Psoas muscle (tissue), 8 donors: ENCODE data around the gene GNMT. TPM values are rescaled to one million over a fixed set of nuclear protein-coding genes. Genes with fewer than 3 reads are reported as not detected.
A peak's percentile ranks its signal among the peaks of the same experiment; 100 is the strongest.

Experiments
- ATAC-seq, 4 donors: fragments of 200-7000 bp; cut with Tn5 transposase; one replicate each; pipeline ENCODE4 v1.9.1; 2020; ENCODE audit warnings: moderate library complexity in 3 of 4, mild to moderate bottlenecking in 2 of 4
- DNase-seq, 2 donors: peaks; one replicate each; pipeline ENCODE4 v3.0.0-alpha.2; 2020
- H3K27ac ChIP-seq: fragments of 200-600 bp; one replicate; pipeline ENCODE4 v1.8.0; 2022
- H3K27me3 ChIP-seq, 3 donors: fragments of 200-600 bp in 1 of 3; one replicate each; pipeline versions ENCODE4 v1.6.1 to v1.8.0; 2013 to 2022; ENCODE audit warnings: low read length in 2 of 3, mild to moderate bottlenecking in 2 of 3, moderate library complexity in 1 of 3; ENCODE audit not compliant: insufficient read depth in 3 of 3
- H3K36me3 ChIP-seq, 2 donors: fragments of 200-600 bp in 1 of 2; one replicate each; pipeline versions ENCODE4 v1.6.1 to v1.8.0; 2013 to 2022; ENCODE audit warnings: low read depth in 1 of 2, mild to moderate bottlenecking in 1 of 2, moderate library complexity in 1 of 2; ENCODE audit not compliant: insufficient read depth in 1 of 2
- H3K4me1 ChIP-seq: fragments of 200-600 bp; one replicate; pipeline ENCODE4 v1.8.0; 2022
- H3K4me3 ChIP-seq: fragments of 200-600 bp; one replicate; pipeline ENCODE4 v1.8.0; 2022; ENCODE audit warnings: mild to moderate bottlenecking
- H3K9me3 ChIP-seq: fragments of 200-600 bp; one replicate; pipeline ENCODE4 v1.8.0; 2022
- WGBS, 3 donors: extraction: QIAGEN DNeasy Blood & Tissue Kit; methylation state at CpG; one replicate each; pipeline versions ENCODE4 v1.1.6 to v1.1.7; 2013; 5-methylcytosine and 5-hydroxymethylcytosine counted together
- intact Hi-C, 2 donors: fragments of 100-400 bp; cut with DNase I; formaldehyde crosslinking; loops; one replicate each; pipeline versions ENCODE4 v1.11.0 to v1.14.2; 2022
- polyA plus RNA-seq, 3 donors: library from polyadenylated mRNA; stranded (reverse); fragments of 200-250 nt; gene quantifications; one replicate each; pipeline ENCODE4 v1.2.3, GENCODE V29; 2013
- total RNA-seq, 4 donors: library from RNA; stranded (reverse); fragmentation: NEBNext Ultra II Directional in 2 of 4; extraction: Animal tissue kit (Norgen Biotek cat#: 25700) in 2 of 4; gene quantifications; one replicate each; pipeline versions ENCODE4 v1.2.1 to v1.2.4, GENCODE V29; 2021 to 2023
- TF ChIP-seq, protein P1 (sequence below): fragments of 200-600 bp; IDR thresholded peaks from one replicate; pipeline ENCODE4 v1.8.0; 2022; ENCODE audit warnings: antibody characterized with exemption
- donor health status: healthy with polysubstance abuse.
- donor health status: DM: no; HTN: no; CAD: no; lungs with moderate emphysema.
- donor health status: Bipolar disorder and iron deficiency.
- donor health status: healthy.
- donor health status: DM: yes; HTN: yes; CAD: no.
- donor health status: DM: no; HTN: no; CAD: no.
- donor health status: DM: no; HTN: no; CAD: no.
- donor health status: DM: yes; HTN: yes; CAD: no.

Gene GNMT
- total and polyA plus RNA-seq, 7 donors = 0.09 to 0.74 (median 0.27) TPM; not detected in 1

DNA sequence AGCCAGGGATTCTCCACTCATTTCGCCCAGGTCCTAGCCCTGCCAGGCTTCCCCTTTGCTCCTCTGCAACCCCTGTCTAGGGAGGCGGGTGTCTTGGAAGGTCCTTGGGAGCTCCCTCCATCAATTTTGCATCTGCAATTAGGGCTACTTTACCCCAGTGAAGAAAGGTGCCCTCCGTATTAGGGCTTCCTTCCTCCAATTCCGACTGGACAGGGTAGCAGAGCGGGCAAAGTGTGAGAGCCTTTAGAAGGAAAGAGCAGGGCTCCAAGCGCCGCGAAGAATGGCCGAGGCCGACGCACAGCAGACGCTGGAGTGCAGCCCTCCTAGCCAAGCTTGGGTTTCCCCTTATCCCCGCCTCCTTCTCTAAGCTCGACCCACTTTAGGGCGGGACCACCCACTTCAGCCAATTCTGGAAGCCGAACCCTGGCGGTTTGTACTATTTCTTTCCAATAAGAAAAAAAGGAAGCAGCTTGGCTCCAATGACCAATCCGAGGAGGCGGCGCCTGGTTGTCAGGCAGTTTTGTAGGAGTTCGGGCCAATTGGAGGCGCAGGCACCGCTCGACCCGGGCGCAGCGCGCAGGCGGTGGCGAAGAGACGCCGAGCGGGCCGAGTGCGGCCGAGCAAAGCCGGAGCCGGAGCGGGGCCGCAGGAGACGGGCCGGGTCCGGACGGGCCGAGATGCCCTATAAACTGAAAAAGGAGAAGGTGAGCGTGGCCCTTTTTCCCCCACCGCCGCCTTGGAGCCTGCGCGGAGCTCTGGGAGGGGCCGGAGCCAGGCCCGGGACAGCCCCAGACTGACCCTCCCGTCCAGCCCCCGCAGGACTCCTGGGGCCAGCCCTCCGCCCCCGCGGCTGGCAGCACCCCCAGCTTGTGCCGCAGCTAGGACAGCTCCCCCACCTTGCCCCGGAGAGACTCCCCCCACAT, 23.7 kb downstream of the GNMT start, which contains the start of gene PPP2R5D:
TSS of gene PPP2R5D (plus strand) at position 570 of the 923 bp plus-strand sequence. CDS start at position 678, 108 bp downstream.
- peak; percentile 94 to 97 (median 95) for ATAC-seq
- 0 to 1% (median 0%) methylated on average over 50 to 59 of the region's 59 CpGs for WGBS, 3 donors
- Histone ChIP-seq H3K4me3 (peak within 1 kb of the TSS; percentile 88), H3K9me3 (no peaks in the 10 kb centered on the region), H3K36me3 (peaks cover 0 to 8% of the 10 kb centered on the region in 2 donors), H3K4me1 (peaks cover 39% of the 10 kb centered on the region), H3K27me3 (no peaks in the 10 kb centered on the region), H3K27ac (peak within 1 kb of the TSS; percentile 87)
- DNase-seq = peak; percentile 97 to 99
- intact Hi-C loops = no loop called here
- TF ChIP-seq, protein P1, sequence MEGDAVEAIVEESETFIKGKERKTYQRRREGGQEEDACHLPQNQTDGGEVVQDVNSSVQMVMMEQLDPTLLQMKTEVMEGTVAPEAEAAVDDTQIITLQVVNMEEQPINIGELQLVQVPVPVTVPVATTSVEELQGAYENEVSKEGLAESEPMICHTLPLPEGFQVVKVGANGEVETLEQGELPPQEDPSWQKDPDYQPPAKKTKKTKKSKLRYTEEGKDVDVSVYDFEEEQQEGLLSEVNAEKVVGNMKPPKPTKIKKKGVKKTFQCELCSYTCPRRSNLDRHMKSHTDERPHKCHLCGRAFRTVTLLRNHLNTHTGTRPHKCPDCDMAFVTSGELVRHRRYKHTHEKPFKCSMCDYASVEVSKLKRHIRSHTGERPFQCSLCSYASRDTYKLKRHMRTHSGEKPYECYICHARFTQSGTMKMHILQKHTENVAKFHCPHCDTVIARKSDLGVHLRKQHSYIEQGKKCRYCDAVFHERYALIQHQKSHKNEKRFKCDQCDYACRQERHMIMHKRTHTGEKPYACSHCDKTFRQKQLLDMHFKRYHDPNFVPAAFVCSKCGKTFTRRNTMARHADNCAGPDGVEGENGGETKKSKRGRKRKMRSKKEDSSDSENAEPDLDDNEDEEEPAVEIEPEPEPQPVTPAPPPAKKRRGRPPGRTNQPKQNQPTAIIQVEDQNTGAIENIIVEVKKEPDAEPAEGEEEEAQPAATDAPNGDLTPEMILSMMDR = no peak

DNA sequence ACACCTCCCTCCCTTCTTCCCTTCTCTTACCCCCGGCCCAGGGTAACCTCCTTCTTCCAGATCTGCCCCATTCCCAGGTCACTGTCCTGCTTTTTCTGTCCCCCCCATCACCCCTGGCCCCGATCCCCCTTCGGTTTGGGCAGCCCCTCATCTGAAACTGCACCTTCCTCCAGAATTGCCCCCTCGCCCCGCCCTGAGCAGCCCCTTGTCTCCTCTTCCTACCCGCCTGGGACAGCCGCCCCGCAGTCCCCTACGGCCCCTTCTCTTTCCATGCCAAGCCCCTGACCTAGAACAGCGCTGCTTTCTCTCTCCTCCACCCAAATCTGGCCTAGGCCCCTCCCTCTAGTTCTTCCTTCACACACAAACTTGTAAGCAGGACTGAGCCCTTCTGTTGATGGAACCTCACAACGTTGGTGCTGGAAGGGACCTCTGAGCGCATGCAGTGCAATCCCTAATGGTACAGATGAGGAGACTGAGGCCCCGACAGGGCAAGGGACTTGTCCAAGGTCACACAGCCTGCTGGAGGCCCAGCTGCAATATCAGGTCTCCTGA, 24.4 kb downstream of the GNMT start:
- peak in 1 of 4 donors; percentile 12 for ATAC-seq
- Histone ChIP-seq H3K27ac (peak overlapping the region; percentile 87), H3K4me1 (peaks cover 34% of the 10 kb centered on the region), H3K9me3 (no peaks in the 10 kb centered on the region), H3K4me3 (peak overlapping the region; percentile 88), H3K36me3 (peaks cover 0 to 15% of the 10 kb centered on the region in 2 donors), H3K27me3 (no peaks in the 10 kb centered on the region)
- WGBS, 3 donors = 11 to 12% (median 11%) methylated on average over 12 to 13 of the region's 13 CpGs
- TF ChIP-seq, protein P1 = no peak
- no peak for DNase-seq
- intact Hi-C loops = no loop called here

DNA sequence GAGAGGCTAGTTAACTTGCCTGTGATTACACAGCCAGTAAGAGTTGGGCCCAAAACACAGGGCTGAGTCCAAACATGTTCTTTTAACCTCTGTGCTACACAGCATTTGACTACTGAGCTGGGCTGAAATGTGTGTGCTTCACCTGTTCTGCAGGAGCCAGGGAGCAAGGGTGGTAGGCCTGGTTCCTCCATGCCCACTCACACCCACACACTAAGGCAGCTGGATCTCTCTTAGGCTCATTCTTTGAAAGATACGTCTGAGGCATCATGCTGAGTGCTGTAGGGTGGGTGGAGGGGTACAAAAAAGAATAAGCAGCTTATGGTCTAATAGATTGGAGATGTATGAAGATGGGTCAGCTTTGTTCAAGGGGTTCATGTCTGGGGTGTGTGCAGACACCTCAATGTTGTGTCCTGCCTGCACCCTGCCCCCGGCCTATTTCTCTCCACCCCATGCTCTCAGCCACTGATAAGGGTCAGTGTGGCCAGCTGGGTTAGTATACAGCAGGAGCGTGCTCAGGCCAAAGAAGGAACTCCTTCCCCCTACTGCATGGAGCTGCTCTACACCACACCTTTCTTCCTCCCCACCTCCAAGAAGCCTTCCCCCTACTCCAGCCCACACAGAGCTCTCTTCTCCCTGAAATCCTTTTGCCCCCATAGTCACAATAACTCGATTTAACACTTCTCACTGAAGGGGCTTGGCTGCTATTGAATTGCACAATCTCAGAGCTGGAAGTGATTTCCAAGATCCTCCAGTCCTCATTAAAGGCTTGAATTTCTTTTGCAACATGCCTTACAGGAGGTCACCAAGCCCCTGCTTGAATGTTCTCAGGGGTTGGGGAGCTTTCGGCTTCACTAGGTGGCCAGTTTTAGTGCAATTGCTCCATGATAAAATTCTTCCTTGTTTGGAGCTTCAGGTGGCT, 27.2 kb downstream of the GNMT start:
- DNase-seq = no peak
- Histone ChIP-seq H3K4me3 (no peak overlapping the region), H3K36me3 (peaks cover 4 to 35% of the 10 kb centered on the region in 2 donors), H3K4me1 (peaks cover 34% of the 10 kb centered on the region), H3K27ac (no peak overlapping the region), H3K9me3 (no peaks in the 10 kb centered on the region), H3K27me3 (no peaks in the 10 kb centered on the region)
- intact Hi-C loops = loop anchor here in 1 of 2 donors (2.0 kb wide), 1 partner anchor 21 kb away; no protein-coding TSS in a partner anchor
- ATAC-seq = no peak
- 68 to 79% (median 70%) methylated on average over 5 of the region's 5 CpGs for WGBS, 3 donors
- TF ChIP-seq, protein P1 = no peak

DNA sequence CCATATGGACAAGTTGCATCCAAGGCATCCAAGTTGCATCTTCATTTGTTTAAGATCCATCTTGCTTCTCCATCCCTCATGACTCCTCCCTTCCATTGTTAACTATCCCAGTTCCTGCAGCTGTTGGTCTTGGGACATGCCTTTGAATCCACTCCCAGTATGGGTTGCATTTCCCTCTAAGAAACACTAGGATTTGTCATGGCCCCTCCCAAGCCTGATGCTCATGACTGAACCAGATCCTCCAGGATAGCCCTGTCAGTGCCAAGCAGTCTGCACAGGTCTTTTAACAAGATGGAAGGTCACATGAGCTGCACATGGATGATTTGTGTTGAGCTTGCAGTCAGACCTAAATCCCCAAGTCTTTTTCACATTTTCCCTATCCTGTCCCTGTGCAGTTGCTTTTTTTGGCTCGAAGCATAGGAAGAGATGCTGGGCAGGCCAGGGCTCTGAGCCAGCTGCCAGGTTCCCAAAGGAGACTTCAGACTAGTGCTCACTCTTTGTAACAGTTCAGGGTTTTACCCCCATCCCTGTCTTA, 28.0 kb downstream of the GNMT start:
- WGBS, 3 donors = 13 to 17% (median 13%) methylated on average over 1 of the region's 1 CpG

More for the DNA sequence above, 28.0 kb downstream of the GNMT start:
- Histone ChIP-seq H3K9me3 (no peaks in the 10 kb centered on the region), H3K36me3 (peaks cover 4 to 35% of the 10 kb centered on the region in 2 donors), H3K27ac (no peak overlapping the region), H3K27me3 (no peaks in the 10 kb centered on the region), H3K4me1 (peaks cover 33% of the 10 kb centered on the region), H3K4me3 (no peak overlapping the region)
- TF ChIP-seq, protein P1 = no peak
- ATAC-seq (no peak), DNase-seq (no peak)
- intact Hi-C loops = loop anchor here in 1 of 2 donors (2.0 kb wide), 1 partner anchor 20 kb away; no protein-coding TSS in a partner anchor
